SK-N-SH (cell line): Measurements from ENCODE around the gene PCDHB11. TPM values are rescaled to one million over a fixed set of nuclear protein-coding genes. Genes with fewer than 3 reads are reported as not detected.
"Not testable (repeated sequence)": the region's sequence is repeated elsewhere in the genome, so short reads cannot be mapped to it uniquely, and the experiment has no call there.

ENCODE experiments used
- CTCF ChIA-PET: fragments of 300-600, 350-600 bp; formaldehyde crosslinking; extraction: SDS; loops from one replicate; lab custom pipeline; 2021; lab: Yijun Ruan, JAX
- POLR2A ChIA-PET: fragments of 350-600 bp; sonication (Branson Sonifier 250); formaldehyde crosslinking; extraction: SDS; loops from one replicate; lab custom pipeline; 2020; ENCODE audit warnings: antibody characterized with exemption, inconsistent platforms; lab: Yijun Ruan, JAX
- DNase-seq: peaks from one replicate; pipeline ENCODE4 v3.0.0; 2012
- H2AFZ ChIP-seq: fragments of 200-600 bp; sonication (generic); 2 replicates; pipeline ENCODE4 v1.8.1; 2016; ENCODE audit warnings: antibody characterized with exemption, mild to moderate bottlenecking, low read depth
- H3F3A ChIP-seq: fragments of 200-600 bp; sonication (generic); replicated peaks from 2 replicates; pipeline ENCODE3; 2016; ENCODE audit warnings: antibody characterized with exemption, mild to moderate bottlenecking; ENCODE audit not compliant: insufficient read depth
- H3K27ac ChIP-seq, 2 experiments: fragments of 200-500 bp in 1 of 2; fragments of 200-600 bp in 1 of 2; sonication (Bioruptor generic) in 1 of 2; sonication (generic), shearing (Covaris generic) in 1 of 2; 2 replicates each; pipeline versions ENCODE4 v1.5.1 to v1.6.1; 2014 to 2016; ENCODE audit warnings: low read depth in 2 of 2, inconsistent platforms in 1 of 2, low read length in 1 of 2, mild to moderate bottlenecking in 1 of 2, mixed read lengths in 1 of 2
- H3K27me3 ChIP-seq: fragments of 200-600 bp; sonication (generic), shearing (Covaris generic); 2 replicates; pipeline ENCODE4 v1.6.1; 2016; ENCODE audit warnings: mixed run types; ENCODE audit not compliant: insufficient read depth
- H3K36me3 ChIP-seq, 2 experiments: fragments of 200-500 bp in 1 of 2; fragments of 200-600 bp in 1 of 2; sonication (Bioruptor generic) in 1 of 2; sonication (generic) in 1 of 2; replicated peaks in 1 of 2; 2 replicates each; pipeline versions ENCODE3 to v1.5.1; 2014 to 2016; ENCODE audit warnings: low read length in 1 of 2, mild to moderate bottlenecking in 1 of 2; ENCODE audit not compliant: insufficient read depth in 2 of 2, control insufficient read depth in 1 of 2
- H3K4me1 ChIP-seq, 2 experiments: fragments of 200-500 bp in 1 of 2; fragments of 200-600 bp in 1 of 2; sonication (Bioruptor generic) in 1 of 2; sonication (generic), shearing (Covaris generic) in 1 of 2; 2 replicates each; pipeline versions ENCODE4 v1.5.1 to v1.6.1; 2014 to 2016; ENCODE audit warnings: low read depth in 1 of 2, low read length in 1 of 2, mixed run types in 1 of 2; ENCODE audit not compliant: insufficient read depth in 2 of 2, control insufficient read depth in 1 of 2
- H3K4me2 ChIP-seq: fragments of 200-600 bp; sonication (generic), shearing (Covaris generic); 2 replicates; pipeline ENCODE4 v1.6.1; 2017; ENCODE audit warnings: mixed run types
- H3K4me3 ChIP-seq, 2 experiments: fragments of 200-500 bp in 1 of 2; fragments of 200-600 bp in 1 of 2; sonication (Bioruptor generic) in 1 of 2; sonication (generic), shearing (Covaris generic) in 1 of 2; 2 replicates each; pipeline versions ENCODE4 v1.5.1 to v1.8.1; 2014 to 2016; ENCODE audit warnings: low read depth in 2 of 2, inconsistent platforms in 1 of 2, low read length in 1 of 2, mild to moderate bottlenecking in 1 of 2, mixed read lengths in 1 of 2, moderate library complexity in 1 of 2
- H3K79me2 ChIP-seq: fragments of 200-600 bp; sonication (generic); 2 replicates; pipeline ENCODE4 v1.8.1; 2017; ENCODE audit warnings: mild to moderate bottlenecking; ENCODE audit not compliant: insufficient read depth
- H3K9ac ChIP-seq: fragments of 200-600 bp; sonication (generic); 2 replicates; pipeline ENCODE4 v1.6.1; 2017; ENCODE audit warnings: mixed run types
- H3K9me2 ChIP-seq: fragments of 200-600 bp; sonication (generic); 2 replicates; pipeline ENCODE4 v1.6.1; 2017; ENCODE audit warnings: mixed run types
- H3K9me3 ChIP-seq: fragments of 200-600 bp; sonication (generic); 2 replicates; pipeline ENCODE4 v1.6.1; 2017; ENCODE audit warnings: mixed run types, mild to moderate bottlenecking, moderate library complexity
- H4K20me1 ChIP-seq: fragments of 200-600 bp; sonication (generic); 2 replicates; pipeline ENCODE4 v1.6.1; 2017; ENCODE audit warnings: mild to moderate bottlenecking, mixed run types; ENCODE audit not compliant: insufficient read depth
- EZH2phosphoT487 ChIP-seq: fragments of 200-600 bp; sonication (generic); IDR thresholded peaks from 2 replicates; pipeline ENCODE4 v1.6.1; 2017; ENCODE audit warnings: low read depth, mixed run types, mild to moderate bottlenecking, antibody characterized with exemption, moderate library complexity, borderline replicate concordance
- GABPA ChIP-seq: IDR thresholded peaks from 2 replicates; pipeline ENCODE4 v1.4.0; 2012; ENCODE audit warnings: low read depth, mild to moderate bottlenecking
- NFIC ChIP-seq: IDR thresholded peaks from 2 replicates; pipeline ENCODE4 v1.4.0; 2012; ENCODE audit warnings: borderline replicate concordance
- RAD21 ChIP-seq: IDR thresholded peaks from 2 replicates; pipeline ENCODE4 v1.6.1; 2012; ENCODE audit warnings: mild to moderate bottlenecking, low read length
- SIN3A ChIP-seq: IDR thresholded peaks from 2 replicates; pipeline ENCODE4 v1.6.1; 2012; ENCODE audit warnings: low read depth, mild to moderate bottlenecking, low read length, moderate library complexity, borderline replicate concordance
- SMC3 ChIP-seq: IDR thresholded peaks from 2 replicates; pipeline ENCODE4 v1.6.1; 2012; ENCODE audit warnings: low read depth, low read length, improper control_type of control experiment
- WGBS: methylation state at CpG from one replicate; pipeline ENCODE4 v1.1.6; 2017; ENCODE audit warnings: low lambda C conversion rate; 5-methylcytosine and 5-hydroxymethylcytosine counted together
- polyA plus RNA-seq, 3 experiments: library from polyadenylated mRNA; depleted of rRNA; stranded (reverse); fragments of >200 nt; gene quantifications; 2 replicates each; pipeline ENCODE4 v1.2.3, GENCODE V29; 2012
- TF ChIP-seq, protein P1 (sequence below): fragments of 150-350 bp; IDR thresholded peaks from 2 replicates; pipeline ENCODE4 v1.6.1; 2016; ENCODE audit warnings: mild to moderate bottlenecking, low read depth, low read length
- TF ChIP-seq, protein P2 (sequence below): fragments of 200-600 bp; sonication (generic); IDR thresholded peaks from 2 replicates; pipeline ENCODE4 v1.6.1; 2017; ENCODE audit warnings: antibody characterized with exemption, mild to moderate bottlenecking, moderate library complexity

The PCDHB11 gene
- polyA plus RNA-seq, 1 of the 3 experiments (the other 2 are of a cell fraction) = 0.61 TPM

DNA sequence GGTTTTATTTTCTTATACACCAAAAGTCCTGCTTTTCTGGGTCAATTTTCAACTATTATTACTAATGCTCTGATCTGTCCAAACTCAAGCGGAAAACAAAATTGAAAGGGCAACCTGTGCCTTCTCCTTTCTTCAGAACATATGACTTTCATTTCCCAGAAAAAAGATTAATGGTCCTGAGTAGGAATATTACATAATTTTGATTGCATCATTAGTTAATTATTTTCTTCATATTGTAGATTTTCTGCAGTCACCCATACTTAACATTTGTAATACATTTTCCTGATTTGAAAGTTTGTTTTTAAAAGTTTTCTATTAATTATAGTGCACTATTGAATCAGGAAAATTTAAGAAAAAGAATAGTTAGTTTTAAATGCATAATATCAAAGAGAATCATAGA lies 23.5 kb upstream of the PCDHB11 start:
- WGBS = 52% methylated on average over 1 of the region's 1 CpG
- Histone ChIP-seq H3K9me2 (no peaks in the 10 kb centered on the region), H3K27me3 (no peaks in the 10 kb centered on the region), H3K9ac (no peak overlapping the region), H3F3A (no peaks in the 10 kb centered on the region), H3K36me3 (no peaks in the 10 kb centered on the region), H3K4me2 (no peak overlapping the region), H3K9me3 (no peaks in the 10 kb centered on the region; the same call in 1 of the 2 replicates)
- TF ChIP-seq, protein P1, sequence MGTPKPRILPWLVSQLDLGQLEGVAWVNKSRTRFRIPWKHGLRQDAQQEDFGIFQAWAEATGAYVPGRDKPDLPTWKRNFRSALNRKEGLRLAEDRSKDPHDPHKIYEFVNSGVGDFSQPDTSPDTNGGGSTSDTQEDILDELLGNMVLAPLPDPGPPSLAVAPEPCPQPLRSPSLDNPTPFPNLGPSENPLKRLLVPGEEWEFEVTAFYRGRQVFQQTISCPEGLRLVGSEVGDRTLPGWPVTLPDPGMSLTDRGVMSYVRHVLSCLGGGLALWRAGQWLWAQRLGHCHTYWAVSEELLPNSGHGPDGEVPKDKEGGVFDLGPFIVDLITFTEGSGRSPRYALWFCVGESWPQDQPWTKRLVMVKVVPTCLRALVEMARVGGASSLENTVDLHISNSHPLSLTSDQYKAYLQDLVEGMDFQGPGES = no peak
- TF ChIP-seq NFIC (no peak), EZH2phosphoT487 (no peak), GABPA (no peak), SMC3 (no peak), RAD21 (no peak), SIN3A (no peak)
- TF ChIP-seq, all 33 proteins: peak for 0
- POLR2A ChIA-PET = no interaction called here
- Histone ChIP-seq H3K27ac (no peak overlapping the region), H3K79me2 (no peaks in the 10 kb centered on the region), H4K20me1 (no peaks in the 10 kb centered on the region), H2AFZ (no peak overlapping the region), H3K4me1 (no peaks in the 10 kb centered on the region; a peak in 1 of 4 replicates), H3K4me3 (no peak overlapping the region)
- CTCF ChIA-PET = interaction anchor here (0.6 to 1.0 kb wide), 2 partner anchors 30 to 33 kb away, joined by 3 to 4 read pairs; no protein-coding TSS in a partner anchor
- DNase-seq = no peak

GRCh38 chr5:141177577-141178191 lies 21.7 kb upstream of the PCDHB11 start, which contains the start of gene PCDHB8:
PCDHB8 (plus strand) TSS chr5:141177790; CDS start chr5:141178035, 245 bp downstream.
- not testable (repeated sequence) for H2AFZ ChIP-seq, H3K9me2 ChIP-seq
- CTCF ChIA-PET = interaction anchor here (0.7 to 1.8 kb wide), 16 partner anchors 9 to 410 kb away, joined by 3 to 11 read pairs (median 4); partner anchors contain the start of genes PCDHAC1, PCDHB14, PCDHB5 and PCDHB6
- TF ChIP-seq, protein P2, sequence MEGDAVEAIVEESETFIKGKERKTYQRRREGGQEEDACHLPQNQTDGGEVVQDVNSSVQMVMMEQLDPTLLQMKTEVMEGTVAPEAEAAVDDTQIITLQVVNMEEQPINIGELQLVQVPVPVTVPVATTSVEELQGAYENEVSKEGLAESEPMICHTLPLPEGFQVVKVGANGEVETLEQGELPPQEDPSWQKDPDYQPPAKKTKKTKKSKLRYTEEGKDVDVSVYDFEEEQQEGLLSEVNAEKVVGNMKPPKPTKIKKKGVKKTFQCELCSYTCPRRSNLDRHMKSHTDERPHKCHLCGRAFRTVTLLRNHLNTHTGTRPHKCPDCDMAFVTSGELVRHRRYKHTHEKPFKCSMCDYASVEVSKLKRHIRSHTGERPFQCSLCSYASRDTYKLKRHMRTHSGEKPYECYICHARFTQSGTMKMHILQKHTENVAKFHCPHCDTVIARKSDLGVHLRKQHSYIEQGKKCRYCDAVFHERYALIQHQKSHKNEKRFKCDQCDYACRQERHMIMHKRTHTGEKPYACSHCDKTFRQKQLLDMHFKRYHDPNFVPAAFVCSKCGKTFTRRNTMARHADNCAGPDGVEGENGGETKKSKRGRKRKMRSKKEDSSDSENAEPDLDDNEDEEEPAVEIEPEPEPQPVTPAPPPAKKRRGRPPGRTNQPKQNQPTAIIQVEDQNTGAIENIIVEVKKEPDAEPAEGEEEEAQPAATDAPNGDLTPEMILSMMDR = peak; percentile 51
- TF ChIP-seq, all 33 proteins: peak for 1; not testable (repeated sequence) for 32
- 28% methylated on average over 14 of the region's 18 CpGs for WGBS
- H3K4me1 ChIP-seq, H3K36me3 ChIP-seq, H3K27me3 ChIP-seq, POLR2A ChIA-PET, H3F3A ChIP-seq, H3K9me3 ChIP-seq, H3K79me2 ChIP-seq, H4K20me1 ChIP-seq, H3K27ac ChIP-seq, H3K9ac ChIP-seq: not testable (repeated sequence)
- peak within 1 kb of the TSS; percentile 42; the same call in 1 of the 2 replicates for H3K4me2 ChIP-seq
- DNase-seq = peak; percentile 69
- H3K4me3 ChIP-seq = peak within 1 kb of the TSS; percentile 24 to 40; a peak in 3 of 4 replicates

DNA sequence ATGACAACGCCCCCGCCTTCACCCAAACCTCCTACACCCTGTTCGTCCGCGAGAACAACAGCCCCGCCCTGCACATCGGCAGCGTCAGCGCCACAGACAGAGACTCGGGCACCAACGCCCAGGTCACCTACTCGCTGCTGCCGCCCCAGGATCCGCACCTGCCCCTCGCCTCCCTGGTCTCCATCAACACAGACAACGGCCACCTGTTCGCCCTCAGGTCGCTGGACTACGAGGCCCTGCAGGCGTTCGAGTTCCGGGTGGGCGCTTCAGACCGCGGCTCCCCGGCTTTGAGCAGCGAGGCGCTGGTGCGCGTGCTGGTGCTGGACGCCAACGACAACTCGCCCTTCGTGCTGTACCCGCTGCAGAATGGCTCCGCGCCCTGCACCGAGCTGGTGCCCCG lies 20.1 kb upstream of the PCDHB11 start:
- H3K9me3 ChIP-seq, H3K4me3 ChIP-seq, DNase-seq, H3K4me2 ChIP-seq, H3K79me2 ChIP-seq, H3K4me1 ChIP-seq, H3F3A ChIP-seq, H3K36me3 ChIP-seq, H4K20me1 ChIP-seq, H2AFZ ChIP-seq, H3K9ac ChIP-seq, H3K27me3 ChIP-seq, H3K9me2 ChIP-seq, H3K27ac ChIP-seq, POLR2A ChIA-PET, CTCF ChIA-PET: not testable (repeated sequence)
- WGBS = 62% methylated on average over 33 of the region's 39 CpGs

GRCh38 chr5:141179876-141180275 lies 19.6 kb upstream of the PCDHB11 start:
- CTCF ChIA-PET, H3K9me2 ChIP-seq, H2AFZ ChIP-seq, H3F3A ChIP-seq, H3K4me2 ChIP-seq, POLR2A ChIA-PET, H3K79me2 ChIP-seq, H3K36me3 ChIP-seq, H4K20me1 ChIP-seq, H3K9me3 ChIP-seq, H3K27me3 ChIP-seq, H3K27ac ChIP-seq, DNase-seq, H3K4me3 ChIP-seq, H3K9ac ChIP-seq, H3K4me1 ChIP-seq: not testable (repeated sequence)
- 57% methylated on average over 12 of the region's 32 CpGs for WGBS
